PC-3 (cell line): ENCODE measurements around the gene SEC22C. TPM values are rescaled to one million over a fixed set of nuclear protein-coding genes. Genes with fewer than 3 reads are reported as not detected.

Experiments used
- ATAC-seq: fragments of 200-7000 bp; cut with Tn5 transposase; 2 replicates; pipeline ENCODE4 v1.9.1; 2020; ENCODE audit warnings: mild to moderate bottlenecking, moderate library complexity
- BruUV-seq: library from RNA; stranded (reverse); fragments of 400-500 nt; replicated peaks from 2 replicates; lab custom pipeline; 2021; lab: Mats Ljungman, UMichigan
- CTCF ChIA-PET: fragments of 300-600 bp; sonication (Branson Sonifier 250); formaldehyde crosslinking; loops from one replicate; lab custom pipeline; 2022; ENCODE audit warnings: antibody characterized with exemption; lab: Charles Lee
- POLR2A ChIA-PET: fragments of 300-600 bp; sonication (Branson Sonifier 250); formaldehyde crosslinking; loops from one replicate; lab custom pipeline; 2022; ENCODE audit warnings: antibody characterized with exemption; ENCODE audit not compliant: unreplicated experiment; lab: Charles Lee
- DNase-seq: peaks from one replicate; pipeline ENCODE4 v3.0.0-alpha.2; 2015
- H2AFZ ChIP-seq: fragments of 300-600 bp; sonication (generic); 2 replicates; pipeline ENCODE4 v1.6.0; 2016; ENCODE audit warnings: antibody characterized with exemption, low read length
- H3F3A ChIP-seq: fragments of 300-600 bp; sonication (generic); one replicate; pipeline ENCODE4 v1.6.0; 2017; ENCODE audit warnings: antibody characterized with exemption, low read length, control low read depth, mild to moderate bottlenecking; ENCODE audit not compliant: unreplicated experiment
- H3K27ac ChIP-seq: fragments of 300-600 bp; sonication (generic); 2 replicates; pipeline ENCODE4 v1.5.1; 2016; ENCODE audit warnings: mild to moderate bottlenecking, low read length
- H3K27me3 ChIP-seq: fragments of 300-600 bp; sonication (generic); 2 replicates; pipeline ENCODE4 v1.6.1; 2016; ENCODE audit warnings: low read length, mixed read lengths
- H3K36me3 ChIP-seq: fragments of 300-600 bp; sonication (generic); 2 replicates; pipeline ENCODE4 v1.6.1; 2016; ENCODE audit warnings: low read depth, mixed run types, low read length, mixed read lengths
- H3K4me1 ChIP-seq: fragments of 300-600 bp; sonication (generic); 2 replicates; pipeline ENCODE4 v1.5.1; 2016; ENCODE audit warnings: low read length; ENCODE audit not compliant: insufficient read depth
- H3K4me2 ChIP-seq: fragments of 300-600 bp; sonication (generic); 2 replicates; pipeline ENCODE4 v1.6.0; 2016; ENCODE audit warnings: low read length
- H3K4me3 ChIP-seq: fragments of 300-600 bp; sonication (generic); 2 replicates; pipeline ENCODE4 v1.5.1; 2016; ENCODE audit warnings: mild to moderate bottlenecking, low read length, mixed read lengths
- H3K79me2 ChIP-seq: fragments of 300-600 bp; sonication (generic); 2 replicates; pipeline ENCODE4 v1.6.1; 2017; ENCODE audit warnings: low read length, mixed read lengths
- H3K9ac ChIP-seq: fragments of 300-600 bp; sonication (generic); 2 replicates; pipeline ENCODE4 v1.6.0; 2016; ENCODE audit warnings: mild to moderate bottlenecking, low read length
- H3K9me2 ChIP-seq: fragments of 300-600 bp; sonication (generic); replicated peaks from 2 replicates; pipeline ENCODE4 v1.6.1; 2016; ENCODE audit warnings: mixed run types, low read length, mixed read lengths
- H3K9me3 ChIP-seq: fragments of 300-600 bp; sonication (generic); 2 replicates; pipeline ENCODE4 v1.6.1; 2016; ENCODE audit warnings: low read length, mixed read lengths
- H4K20me1 ChIP-seq: fragments of 300-600 bp; sonication (generic); 2 replicates; pipeline ENCODE4 v1.6.1; 2016; ENCODE audit warnings: low read length, mixed read lengths
- EZH2 ChIP-seq: fragments of 300-600 bp; sonication (generic); IDR thresholded peaks from one replicate; pipeline ENCODE4 v1.6.1; 2017; ENCODE audit warnings: antibody characterized with exemption, mild to moderate bottlenecking, low read length; ENCODE audit not compliant: unreplicated experiment
- EZH2phosphoT487 ChIP-seq: fragments of 300-600 bp; sonication (generic); IDR thresholded peaks from 2 replicates; pipeline ENCODE4 v1.6.1; 2018; ENCODE audit warnings: mild to moderate bottlenecking, antibody characterized with exemption, low read length, borderline replicate concordance
- intact Hi-C: fragments of 100-400 bp; cut with micrococcal nuclease; formaldehyde crosslinking; loops from 2 replicates; pipeline ENCODE4 v1.9.0; 2023
- total RNA-seq: library from RNA; depleted of rRNA; stranded (reverse); fragments of >200 nt; gene quantifications from 2 replicates; pipeline ENCODE4 v1.2.3, GENCODE V29; 2014
- TF ChIP-seq, protein P1 (sequence below): fragments of 300-600 bp; sonication (generic); conservative IDR thresholded peaks from 2 replicates; pipeline ENCODE4 v1.5.1; 2017; ENCODE audit warnings: antibody characterized with exemption, low read depth, mild to moderate bottlenecking, low read length

SEC22C gene
- total RNA-seq, 1 experiment from 2014 or later = 63.3 TPM

GRCh38 chr3:42578054-42578453 is 3.7 kb downstream of the SEC22C start:
- intact Hi-C loops = loop anchor here (5.0 kb wide), 1 partner anchor 34 kb away; no protein-coding TSS in a partner anchor
- no peak for TF ChIP-seq EZH2phosphoT487
- TF ChIP-seq, protein P1, sequence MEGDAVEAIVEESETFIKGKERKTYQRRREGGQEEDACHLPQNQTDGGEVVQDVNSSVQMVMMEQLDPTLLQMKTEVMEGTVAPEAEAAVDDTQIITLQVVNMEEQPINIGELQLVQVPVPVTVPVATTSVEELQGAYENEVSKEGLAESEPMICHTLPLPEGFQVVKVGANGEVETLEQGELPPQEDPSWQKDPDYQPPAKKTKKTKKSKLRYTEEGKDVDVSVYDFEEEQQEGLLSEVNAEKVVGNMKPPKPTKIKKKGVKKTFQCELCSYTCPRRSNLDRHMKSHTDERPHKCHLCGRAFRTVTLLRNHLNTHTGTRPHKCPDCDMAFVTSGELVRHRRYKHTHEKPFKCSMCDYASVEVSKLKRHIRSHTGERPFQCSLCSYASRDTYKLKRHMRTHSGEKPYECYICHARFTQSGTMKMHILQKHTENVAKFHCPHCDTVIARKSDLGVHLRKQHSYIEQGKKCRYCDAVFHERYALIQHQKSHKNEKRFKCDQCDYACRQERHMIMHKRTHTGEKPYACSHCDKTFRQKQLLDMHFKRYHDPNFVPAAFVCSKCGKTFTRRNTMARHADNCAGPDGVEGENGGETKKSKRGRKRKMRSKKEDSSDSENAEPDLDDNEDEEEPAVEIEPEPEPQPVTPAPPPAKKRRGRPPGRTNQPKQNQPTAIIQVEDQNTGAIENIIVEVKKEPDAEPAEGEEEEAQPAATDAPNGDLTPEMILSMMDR = no peak
- TF ChIP-seq EZH2 = no peak
- ChIA-PET POLR2A (no interaction called here), CTCF (no interaction called here)
- Histone ChIP-seq H3K9ac (no peak overlapping the region), H3K27ac (no peak overlapping the region), H3K4me2 (no peak overlapping the region), H3K36me3 (peaks cover 23% of the 10 kb centered on the region), H3K79me2 (peaks cover 65% of the 10 kb centered on the region), H3K9me3 (peaks cover 7% of the 10 kb centered on the region), H3F3A (no peaks in the 10 kb centered on the region), H3K27me3 (no peaks in the 10 kb centered on the region), H4K20me1 (no peaks in the 10 kb centered on the region), H3K4me1 (peaks cover 26% of the 10 kb centered on the region), H3K9me2 (no peaks in the 10 kb centered on the region), H3K4me3 (no peak overlapping the region), H2AFZ (no peak overlapping the region)
- DNase-seq (no peak), ATAC-seq (no peak)
- no TSS peak for BruUV-seq

- Histone ChIP-seq H3F3A (no peaks in the 10 kb centered on the region), H3K4me2 (no peak overlapping the region), H3K9me3 (peaks cover 7% of the 10 kb centered on the region), H3K4me3 (no peak overlapping the region), H3K27me3 (no peaks in the 10 kb centered on the region), H3K79me2 (peaks cover 54% of the 10 kb centered on the region), H3K9ac (no peak overlapping the region), H3K9me2 (no peaks in the 10 kb centered on the region), H3K4me1 (peaks cover 8% of the 10 kb centered on the region), H2AFZ (no peak overlapping the region), H4K20me1 (no peaks in the 10 kb centered on the region), H3K27ac (no peak overlapping the region), H3K36me3 (peaks cover 23% of the 10 kb centered on the region)
- ATAC-seq (no peak), DNase-seq (no peak)
- TF ChIP-seq, protein P1 = no peak
- TF ChIP-seq EZH2phosphoT487 (no peak), EZH2 (no peak)
- ChIA-PET POLR2A (no interaction called here), CTCF (no interaction called here)
- intact Hi-C loops = loop anchor here (5.0 kb wide), 1 partner anchor 37 kb away; no protein-coding TSS in a partner anchor
- no TSS peak for BruUV-seq
Measured at GRCh38 chr3:42575137-42575741, 6.5 kb downstream of the SEC22C start.

DNA sequence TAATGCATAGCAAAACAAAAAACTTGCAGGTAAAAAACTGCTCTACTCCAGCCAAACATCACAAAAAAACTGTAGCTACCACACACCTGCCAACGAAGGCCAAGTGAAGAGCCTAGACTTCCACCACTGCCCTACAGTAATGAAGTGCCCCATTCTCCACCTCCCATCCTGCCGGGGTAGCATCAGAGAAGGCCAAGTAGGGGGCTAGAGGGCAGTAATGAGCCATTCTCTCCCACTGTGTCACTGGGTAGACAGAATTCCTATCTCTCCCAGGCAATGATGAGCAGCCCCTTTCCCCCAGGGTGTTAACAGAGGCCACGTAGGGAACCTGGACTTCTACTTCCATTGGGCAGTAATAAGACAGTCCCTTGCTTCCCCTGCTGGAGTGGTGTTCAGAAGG is 9.5 kb downstream of the SEC22C start:
- DNase-seq (peak; percentile 72), ATAC-seq (peak; percentile 100)
- Histone ChIP-seq H3K27me3 (no peaks in the 10 kb centered on the region), H4K20me1 (no peaks in the 10 kb centered on the region), H3K36me3 (peaks cover 28% of the 10 kb centered on the region), H3K9ac (no peak overlapping the region), H3K4me3 (no peak overlapping the region), H3K79me2 (peaks cover 33% of the 10 kb centered on the region), H3K9me2 (no peaks in the 10 kb centered on the region), H3K4me2 (no peak overlapping the region), H3K9me3 (peaks cover 7% of the 10 kb centered on the region), H3K27ac (no peak overlapping the region), H3F3A (no peaks in the 10 kb centered on the region), H3K4me1 (no peaks in the 10 kb centered on the region), H2AFZ (no peak overlapping the region)
- CTCF ChIA-PET = no interaction called here
- BruUV-seq = no TSS peak
- POLR2A ChIA-PET = no interaction called here
- TF ChIP-seq, protein P1 = peak; percentile 82
- TF ChIP-seq EZH2phosphoT487 (no peak), EZH2 (no peak)
- intact Hi-C loops = loop anchor here (2.0 kb wide), 1 partner anchor 173 kb away; no protein-coding TSS in a partner anchor
